Panc1 (cell line): ENCODE measurements around the gene ADSS1. TPM values are rescaled to one million over a fixed set of nuclear protein-coding genes. Genes with fewer than 3 reads are reported as not detected.

Experiments
- ATAC-seq: fragments of 200-7000 bp; cut with Tn5 transposase; 2 replicates; pipeline ENCODE4 v1.9.1; 2020; ENCODE audit warnings: mild to moderate bottlenecking, moderate library complexity
- BruUV-seq: library from RNA; stranded (reverse); fragments of 400-500 nt; replicated peaks from 2 replicates; lab custom pipeline; 2021; lab: Mats Ljungman, UMichigan
- CTCF ChIA-PET: fragments of 300-600 bp; sonication (Branson Sonifier 250); formaldehyde crosslinking; loops from one replicate; lab custom pipeline; 2022; ENCODE audit warnings: antibody characterized with exemption; lab: Charles Lee
- POLR2A ChIA-PET: fragments of 300-600 bp; sonication (Branson Sonifier 250); formaldehyde crosslinking; loops from one replicate; lab custom pipeline; 2022; ENCODE audit warnings: antibody characterized with exemption; lab: Charles Lee
- DNase-seq: peaks from one replicate; pipeline ENCODE4 v3.0.0-alpha.2; 2010; ENCODE audit warnings: low read depth, low spot score
- H3K27ac ChIP-seq: 2 replicates; pipeline ENCODE4 v1.5.1; 2011; ENCODE audit warnings: mild to moderate bottlenecking, low read length, inconsistent platforms
- H3K27me3 ChIP-seq: fragments of 200-500 bp; sonication (Bioruptor generic); 2 replicates; pipeline ENCODE4 v1.6.0; 2014; ENCODE audit warnings: low read length, inconsistent platforms; ENCODE audit not compliant: control insufficient read depth, insufficient read depth
- H3K36me3 ChIP-seq: fragments of 200-500 bp; sonication (Bioruptor generic); 2 replicates; pipeline ENCODE4 v1.5.1; 2014; ENCODE audit warnings: inconsistent platforms, mild to moderate bottlenecking, low read length, moderate library complexity; ENCODE audit not compliant: control insufficient read depth, insufficient read depth
- H3K4me1 ChIP-seq: 2 replicates; pipeline ENCODE4 v1.5.1; 2011; ENCODE audit warnings: inconsistent platforms, mild to moderate bottlenecking, low read length, moderate library complexity; ENCODE audit not compliant: control insufficient read depth, insufficient read depth
- H3K4me3 ChIP-seq, 2 experiments: 2 replicates each; pipeline ENCODE4 v1.5.1; 2011 to 2012; ENCODE audit warnings: low read depth in 2 of 2, low read length in 2 of 2, mild to moderate bottlenecking in 2 of 2, inconsistent platforms in 1 of 2, moderate library complexity in 1 of 2
- H3K9me3 ChIP-seq: fragments of 200-500 bp; sonication (Bioruptor generic); 2 replicates; pipeline ENCODE4 v1.5.1; 2014; ENCODE audit warnings: low read depth, mild to moderate bottlenecking, inconsistent platforms, low read length, moderate library complexity; ENCODE audit not compliant: control insufficient read depth, insufficient read depth
- POLR2AphosphoS5 ChIP-seq: IDR thresholded peaks from 2 replicates; pipeline ENCODE4 v1.6.1; 2012; ENCODE audit warnings: mild to moderate bottlenecking, low read depth, low read length, moderate library complexity
- SIN3A ChIP-seq: IDR thresholded peaks from 2 replicates; pipeline ENCODE4 v1.6.1; 2012; ENCODE audit warnings: low read depth, mild to moderate bottlenecking, low read length, moderate library complexity, borderline replicate concordance; ENCODE audit not compliant: insufficient read depth
- TCF7L2 ChIP-seq: IDR thresholded peaks from 2 replicates; pipeline ENCODE4 v1.6.1; 2011; ENCODE audit warnings: mild to moderate bottlenecking, low read depth, low read length, inconsistent platforms
- in situ Hi-C: cut with HindIII; loops from 2 replicates; pipeline ENCODE4 v1.10.0; 2016; ENCODE audit warnings: low sequenced_read_pairs, low pct_unique_long_range_greater_than_20kb
- intact Hi-C: fragments of 100-400 bp; cut with micrococcal nuclease; formaldehyde crosslinking; loops from one replicate; pipeline ENCODE4 v1.10.0; 2022; ENCODE audit not compliant: unreplicated experiment
- total RNA-seq: library from RNA; stranded (reverse); gene quantifications from one replicate; pipeline ENCODE4 v1.2.1, GENCODE V29; 2021; ENCODE audit not compliant: unreplicated experiment
- TF ChIP-seq, protein P1 (sequence below), 2 experiments: IDR thresholded peaks; 2 replicates each; pipeline ENCODE4 v1.6.1; 2011 to 2012; ENCODE audit warnings: low read depth in 2 of 2, control low read depth in 1 of 2, low read length in 1 of 2, mild to moderate bottlenecking in 1 of 2, moderate library complexity in 1 of 2; ENCODE audit not compliant: insufficient read depth in 1 of 2
- TF ChIP-seq, protein P2 (sequence below): fragments of 450-650 bp; IDR thresholded peaks from 2 replicates; pipeline ENCODE4 v1.5.1; 2017; ENCODE audit warnings: mild to moderate bottlenecking

Gene ADSS1
- total RNA-seq, 1 experiment from 2014 or later = 9.4 TPM

DNA sequence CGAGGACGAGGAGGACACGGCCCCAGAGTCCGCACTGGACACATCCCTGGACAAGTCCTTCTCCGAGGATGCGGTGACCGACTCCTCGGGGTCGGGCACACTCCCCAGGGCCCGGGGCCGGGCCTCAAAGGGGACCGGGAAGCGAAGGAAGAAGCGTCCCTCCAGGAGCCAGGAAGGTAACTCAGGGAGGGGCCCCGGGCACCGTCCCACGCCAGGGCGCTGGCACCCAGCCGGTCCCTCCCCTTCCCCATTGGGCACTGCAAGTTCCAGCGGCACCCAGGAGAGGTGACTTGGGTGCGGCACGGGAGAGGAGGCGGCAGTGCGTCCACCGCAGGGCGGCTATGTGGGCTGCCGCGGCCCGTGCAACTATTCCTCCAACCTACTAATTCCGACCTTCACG is 9.3 kb upstream of the ADSS1 start:
- intact Hi-C loops = no loop called here
- Histone ChIP-seq H3K36me3 (no peaks in the 10 kb centered on the region), H3K4me1 (peaks cover 2% of the 10 kb centered on the region; the same call in 1 of the 2 replicates), H3K9me3 (no peaks in the 10 kb centered on the region), H3K27me3 (no peaks in the 10 kb centered on the region), H3K4me3 (no peak overlapping the region), H3K27ac (no peak overlapping the region)
- POLR2A ChIA-PET = no interaction called here
- BruUV-seq = no TSS peak
- ATAC-seq (no peak), DNase-seq (no peak)
- in situ Hi-C loops = no loop called here
- TF ChIP-seq POLR2AphosphoS5 (no peak), SIN3A (no peak), TCF7L2 (no peak)
- TF ChIP-seq, protein P1, sequence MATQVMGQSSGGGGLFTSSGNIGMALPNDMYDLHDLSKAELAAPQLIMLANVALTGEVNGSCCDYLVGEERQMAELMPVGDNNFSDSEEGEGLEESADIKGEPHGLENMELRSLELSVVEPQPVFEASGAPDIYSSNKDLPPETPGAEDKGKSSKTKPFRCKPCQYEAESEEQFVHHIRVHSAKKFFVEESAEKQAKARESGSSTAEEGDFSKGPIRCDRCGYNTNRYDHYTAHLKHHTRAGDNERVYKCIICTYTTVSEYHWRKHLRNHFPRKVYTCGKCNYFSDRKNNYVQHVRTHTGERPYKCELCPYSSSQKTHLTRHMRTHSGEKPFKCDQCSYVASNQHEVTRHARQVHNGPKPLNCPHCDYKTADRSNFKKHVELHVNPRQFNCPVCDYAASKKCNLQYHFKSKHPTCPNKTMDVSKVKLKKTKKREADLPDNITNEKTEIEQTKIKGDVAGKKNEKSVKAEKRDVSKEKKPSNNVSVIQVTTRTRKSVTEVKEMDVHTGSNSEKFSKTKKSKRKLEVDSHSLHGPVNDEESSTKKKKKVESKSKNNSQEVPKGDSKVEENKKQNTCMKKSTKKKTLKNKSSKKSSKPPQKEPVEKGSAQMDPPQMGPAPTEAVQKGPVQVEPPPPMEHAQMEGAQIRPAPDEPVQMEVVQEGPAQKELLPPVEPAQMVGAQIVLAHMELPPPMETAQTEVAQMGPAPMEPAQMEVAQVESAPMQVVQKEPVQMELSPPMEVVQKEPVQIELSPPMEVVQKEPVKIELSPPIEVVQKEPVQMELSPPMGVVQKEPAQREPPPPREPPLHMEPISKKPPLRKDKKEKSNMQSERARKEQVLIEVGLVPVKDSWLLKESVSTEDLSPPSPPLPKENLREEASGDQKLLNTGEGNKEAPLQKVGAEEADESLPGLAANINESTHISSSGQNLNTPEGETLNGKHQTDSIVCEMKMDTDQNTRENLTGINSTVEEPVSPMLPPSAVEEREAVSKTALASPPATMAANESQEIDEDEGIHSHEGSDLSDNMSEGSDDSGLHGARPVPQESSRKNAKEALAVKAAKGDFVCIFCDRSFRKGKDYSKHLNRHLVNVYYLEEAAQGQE (IDR thresholded peaks at IDR 0.05; ENCODE audit: insufficient read depth in 1 of 2, low read depth in 2 of 2, low read length in 1 of 2) = no peak
- TF ChIP-seq, protein P2, sequence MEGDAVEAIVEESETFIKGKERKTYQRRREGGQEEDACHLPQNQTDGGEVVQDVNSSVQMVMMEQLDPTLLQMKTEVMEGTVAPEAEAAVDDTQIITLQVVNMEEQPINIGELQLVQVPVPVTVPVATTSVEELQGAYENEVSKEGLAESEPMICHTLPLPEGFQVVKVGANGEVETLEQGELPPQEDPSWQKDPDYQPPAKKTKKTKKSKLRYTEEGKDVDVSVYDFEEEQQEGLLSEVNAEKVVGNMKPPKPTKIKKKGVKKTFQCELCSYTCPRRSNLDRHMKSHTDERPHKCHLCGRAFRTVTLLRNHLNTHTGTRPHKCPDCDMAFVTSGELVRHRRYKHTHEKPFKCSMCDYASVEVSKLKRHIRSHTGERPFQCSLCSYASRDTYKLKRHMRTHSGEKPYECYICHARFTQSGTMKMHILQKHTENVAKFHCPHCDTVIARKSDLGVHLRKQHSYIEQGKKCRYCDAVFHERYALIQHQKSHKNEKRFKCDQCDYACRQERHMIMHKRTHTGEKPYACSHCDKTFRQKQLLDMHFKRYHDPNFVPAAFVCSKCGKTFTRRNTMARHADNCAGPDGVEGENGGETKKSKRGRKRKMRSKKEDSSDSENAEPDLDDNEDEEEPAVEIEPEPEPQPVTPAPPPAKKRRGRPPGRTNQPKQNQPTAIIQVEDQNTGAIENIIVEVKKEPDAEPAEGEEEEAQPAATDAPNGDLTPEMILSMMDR = no peak
- CTCF ChIA-PET = no interaction called here

DNA sequence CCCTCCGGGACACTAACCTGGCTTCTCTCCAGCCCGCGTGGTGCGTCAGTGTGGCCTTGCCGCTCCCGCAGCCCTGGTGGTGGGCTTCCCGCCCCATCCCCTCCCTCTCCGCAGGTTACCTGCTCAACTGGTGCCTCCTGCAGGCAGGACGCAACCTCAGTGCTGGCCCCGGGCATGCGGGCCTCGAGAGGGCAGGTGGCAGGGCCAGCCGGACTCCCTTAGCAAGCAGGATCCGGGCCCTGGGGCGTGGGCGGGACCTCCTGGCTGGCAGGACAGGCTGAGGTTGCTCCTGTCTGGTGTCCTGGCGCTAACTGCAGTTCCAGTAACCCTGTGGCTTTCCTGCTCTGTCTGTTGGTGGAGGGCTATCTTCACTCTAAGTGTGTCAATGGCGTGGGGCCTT is 8.6 kb upstream of the ADSS1 start:
- BruUV-seq = no TSS peak
- no peak for ATAC-seq
- H3K27me3 ChIP-seq = no peaks in the 10 kb centered on the region
- DNase-seq = no peak
- H3K9me3 ChIP-seq = no peaks in the 10 kb centered on the region
- H3K36me3 ChIP-seq = no peaks in the 10 kb centered on the region
- POLR2A ChIA-PET = no interaction called here
- intact Hi-C loops (no loop called here), in situ Hi-C loops (no loop called here)
- H3K27ac ChIP-seq = no peak overlapping the region
- CTCF ChIA-PET = no interaction called here
- TF ChIP-seq, protein P2 = no peak
- TF ChIP-seq TCF7L2 (no peak), SIN3A (no peak), POLR2AphosphoS5 (no peak)
- TF ChIP-seq, protein P1 (IDR thresholded peaks at IDR 0.05; ENCODE audit: insufficient read depth in 1 of 2, low read depth in 2 of 2, low read length in 1 of 2) = no peak
- no peak overlapping the region for H3K4me3 ChIP-seq
- H3K4me1 ChIP-seq = no peaks in the 10 kb centered on the region; the same call in 1 of the 2 replicates
